ENCODE data around the gene CD28. TPM values are rescaled to one million over a fixed set of nuclear protein-coding genes. Genes with fewer than 3 reads are reported as not detected.

Gene CD28
- total RNA-seq, 4 donors from 2014 or later = 0.20 to 1.3 (median 0.51) TPM

- TF ChIP-seq POLR2A (IDR thresholded peaks at IDR 0.05) (no peak), CTCF (IDR thresholded peaks at IDR 0.05) (no peak)
- no peak for DNase-seq
- 94 to 95% methylated on average over 1 of the region's 1 CpG for WGBS, 2 donors
- Histone ChIP-seq H3K9me3 (no peaks in the 10 kb centered on the region), H3K27ac (no peak overlapping the region), H3K4me3 (replicated peaks in 1 of 3) (no peak overlapping the region), H3K4me1 (no peaks in the 10 kb centered on the region), H3K27me3 (no peaks in the 10 kb centered on the region), H3K36me3 (no peaks in the 10 kb centered on the region)
- intact Hi-C loops (cut with DNase I) = no loop called here
Observed at GRCh38 chr2:203761121-203761520, 54.7 kb downstream of the CD28 start.

- Histone ChIP-seq H3K36me3 (no peaks in the 10 kb centered on the region), H3K9me3 (no peaks in the 10 kb centered on the region), H3K4me1 (no peaks in the 10 kb centered on the region), H3K27me3 (no peaks in the 10 kb centered on the region), H3K4me3 (replicated peaks in 1 of 3) (no peak overlapping the region), H3K27ac (no peak overlapping the region)
- TF ChIP-seq POLR2A (IDR thresholded peaks at IDR 0.05) = no peak
- TF ChIP-seq CTCF (IDR thresholded peaks at IDR 0.05) = no peak
- DNase-seq = no peak
- WGBS, 2 donors = 82 to 92% methylated on average over 1 of the region's 1 CpG
- intact Hi-C loops (cut with DNase I) = no loop called here
Observed at GRCh38 chr2:203763241-203763937, 57.0 kb downstream of the CD28 start.

GRCh38 chr2:203763938-203764664 lies 57.7 kb downstream of the CD28 start:
- TF ChIP-seq POLR2A (IDR thresholded peaks at IDR 0.05) (no peak), CTCF (IDR thresholded peaks at IDR 0.05) (no peak)
- no peak overlapping the region for H3K4me3 ChIP-seq (replicated peaks in 1 of 3)
- no peak overlapping the region for H3K27ac ChIP-seq
- H3K36me3 ChIP-seq = no peaks in the 10 kb centered on the region
- no peak for DNase-seq
- intact Hi-C loops (cut with DNase I) = no loop called here
- no peaks in the 10 kb centered on the region for H3K4me1 ChIP-seq
- WGBS, 2 donors = 82 to 87% methylated on average over 9 to 10 of the region's 10 CpGs
- H3K27me3 ChIP-seq = no peaks in the 10 kb centered on the region
- no peaks in the 10 kb centered on the region for H3K9me3 ChIP-seq

- no peak overlapping the region for H3K27ac ChIP-seq
- TF ChIP-seq POLR2A (IDR thresholded peaks at IDR 0.05) (no peak), CTCF (IDR thresholded peaks at IDR 0.05) (no peak)
- intact Hi-C loops (cut with DNase I) = no loop called here
- H3K36me3 ChIP-seq = no peaks in the 10 kb centered on the region
- no peaks in the 10 kb centered on the region for H3K27me3 ChIP-seq
- no peaks in the 10 kb centered on the region for H3K4me1 ChIP-seq
- no peak for DNase-seq
- no peak overlapping the region for H3K4me3 ChIP-seq (replicated peaks in 1 of 3)
- no peaks in the 10 kb centered on the region for H3K9me3 ChIP-seq
- 87% methylated on average over 4 of the region's 4 CpGs for WGBS, 2 donors
Observed at GRCh38 chr2:203772456-203773165, 66.2 kb downstream of the CD28 start.

- intact Hi-C loops (cut with DNase I) = no loop called here
- no peak overlapping the region for H3K4me3 ChIP-seq (replicated peaks in 1 of 3)
- no peaks in the 10 kb centered on the region for H3K36me3 ChIP-seq
- WGBS, 2 donors = 59 to 61% methylated on average over 9 of the region's 9 CpGs
- H3K4me1 ChIP-seq = no peaks in the 10 kb centered on the region
- H3K9me3 ChIP-seq = no peaks in the 10 kb centered on the region
- no peak overlapping the region for H3K27ac ChIP-seq
- no peak for DNase-seq
- H3K27me3 ChIP-seq = no peaks in the 10 kb centered on the region
- TF ChIP-seq POLR2A (IDR thresholded peaks at IDR 0.05) = no peak
- TF ChIP-seq CTCF (IDR thresholded peaks at IDR 0.05) = no peak
Observed at GRCh38 chr2:203774760-203775159, 68.3 kb downstream of the CD28 start.
